B cell (primary cell): ENCODE results near the gene GNAL. TPM values are rescaled to one million over a fixed set of nuclear protein-coding genes. Genes with fewer than 3 reads are reported as not detected.

Experiments used
- ATAC-seq: fragments of 200-7000 bp; cut with Tn5 transposase; one replicate; pipeline ENCODE4 v1.10.0; 2021; ENCODE audit warnings: low read depth, mild to moderate bottlenecking, moderate number of reproducible peaks, moderate library complexity
- CTCF ChIA-PET: fragments of 350-600 bp; sonication (Branson Sonifier 250); formaldehyde crosslinking; loops from one replicate; lab custom pipeline; 2021; ENCODE audit warnings: antibody characterized with exemption, inconsistent platforms; lab: Charles Lee
- POLR2A ChIA-PET: fragments of 350-600 bp; sonication (Branson Sonifier 250); formaldehyde crosslinking; loops from one replicate; lab custom pipeline; 2021; ENCODE audit warnings: antibody characterized with exemption; lab: Charles Lee
- DNase-seq: peaks from one replicate; pipeline ENCODE4 v3.0.0; 2013
- H2AFZ ChIP-seq: 2 replicates; pipeline ENCODE4 v1.6.1; 2012; ENCODE audit warnings: mild to moderate bottlenecking, low read depth, low read length; ENCODE audit not compliant: insufficient read depth, poor library complexity, severe bottlenecking
- H3K27ac ChIP-seq, 2 donors: 1 replicate in 1 of 2; 2 replicates in 1 of 2; pipeline ENCODE4 v1.5.1; 2012 to 2013; ENCODE audit warnings: low read length in 2 of 2, mild to moderate bottlenecking in 2 of 2, moderate library complexity in 1 of 2
- H3K27me3 ChIP-seq, 4 experiments: fragments of 200-600 bp in 1 of 4; sonication (generic) in 1 of 4; replicated peaks in 1 of 4; 1 replicate in 2 of 4; 2 replicates in 2 of 4; pipeline versions ENCODE4 v1.6.1 to v1.7.0; 2013 to 2016; ENCODE audit warnings: low read length in 3 of 4, mild to moderate bottlenecking in 2 of 4, mixed read lengths in 1 of 4, moderate library complexity in 1 of 4; ENCODE audit not compliant: insufficient read depth in 4 of 4, control insufficient read depth in 3 of 4; ENCODE audit errors: control extremely low read depth in 1 of 4
- H3K36me3 ChIP-seq, 2 experiments: replicated peaks in 1 of 2; 1 replicate in 1 of 2; 2 replicates in 1 of 2; pipeline versions ENCODE4 v1.6.1 to v1.7.1; 2013; ENCODE audit warnings: low read length in 1 of 2; ENCODE audit not compliant: insufficient read depth in 2 of 2, control insufficient read depth in 1 of 2; ENCODE audit errors: control extremely low read depth in 1 of 2, extremely low read depth in 1 of 2
- H3K4me1 ChIP-seq, 2 donors: fragments of 200-600 bp in 1 of 2; sonication (generic) in 1 of 2; 1 replicate in 1 of 2; 2 replicates in 1 of 2; pipeline versions ENCODE4 v1.5.1 to v1.6.1; 2013 to 2017; ENCODE audit warnings: low read length in 2 of 2; ENCODE audit not compliant: control insufficient read depth in 2 of 2, insufficient read depth in 2 of 2
- H3K4me2 ChIP-seq: replicated peaks from 2 replicates; pipeline ENCODE3; 2012; ENCODE audit warnings: mild to moderate bottlenecking, low read depth, low read length; ENCODE audit not compliant: poor library complexity, severe bottlenecking
- H3K4me3 ChIP-seq, 5 experiments: fragments of 200-600 bp in 1 of 5; sonication (generic) in 1 of 5; 1 replicate in 3 of 5; 2 replicates in 2 of 5; pipeline versions ENCODE4 v1.5.1 to v1.7.0; 2011 to 2016; ENCODE audit warnings: low read length in 4 of 5, mild to moderate bottlenecking in 4 of 5, low read depth in 2 of 5, control low read depth in 1 of 5, moderate library complexity in 1 of 5; ENCODE audit not compliant: insufficient read depth in 1 of 5; ENCODE audit errors: control extremely low read depth in 1 of 5, extremely low read depth in 1 of 5
- H3K79me2 ChIP-seq: fragments of 200-600 bp; sonication (generic); one replicate; pipeline ENCODE4 v1.6.0; 2016; ENCODE audit warnings: low read length; ENCODE audit not compliant: control insufficient read depth, insufficient read depth
- H3K9ac ChIP-seq: fragments of 200-600 bp; sonication (generic); 2 replicates; pipeline ENCODE4 v1.6.1; 2017; ENCODE audit warnings: mild to moderate bottlenecking, low read length, moderate library complexity
- H3K9me3 ChIP-seq, 3 donors: one replicate each; pipeline versions ENCODE4 v1.6.1 to v1.7.1; 2013; ENCODE audit warnings: low read length in 2 of 3; ENCODE audit not compliant: control insufficient read depth in 2 of 3, insufficient read depth in 1 of 3; ENCODE audit errors: control extremely low read depth in 1 of 3
- H4K20me1 ChIP-seq: 2 replicates; pipeline ENCODE4 v1.6.0; 2012; ENCODE audit warnings: mild to moderate bottlenecking, low read length; ENCODE audit not compliant: insufficient read depth, control insufficient read depth, poor library complexity, severe bottlenecking
- H3K27ac Mint-ChIP-seq: one replicate; pipeline ENCODE4 v1.8.0; 2021; ENCODE audit warnings: mixed read lengths
- H3K27me3 Mint-ChIP-seq: one replicate; pipeline ENCODE4 v1.8.0; 2021; ENCODE audit warnings: mixed read lengths
- H3K4me1 Mint-ChIP-seq: one replicate; pipeline ENCODE4 v1.8.0; 2021; ENCODE audit warnings: mixed read lengths
- H3K4me3 Mint-ChIP-seq: one replicate; pipeline ENCODE4 v1.8.0; 2021; ENCODE audit warnings: mixed read lengths
- H3K9me3 Mint-ChIP-seq: one replicate; pipeline ENCODE4 v1.8.0; 2022; ENCODE audit warnings: mixed read lengths; ENCODE audit not compliant: insufficient read depth
- EZH2 ChIP-seq: IDR thresholded peaks from 2 replicates; pipeline ENCODE4 v1.6.1; 2012; ENCODE audit warnings: borderline replicate concordance, low read depth, mild to moderate bottlenecking, moderate library complexity, low read length; ENCODE audit not compliant: insufficient read depth, poor library complexity, severe bottlenecking
- WGBS: methylation state at CpG from one replicate; pipeline ENCODE4 v1.1.5; 2013; ENCODE audit warnings: missing lambda C conversion rate; ENCODE audit not compliant: insufficient coverage; 5-methylcytosine and 5-hydroxymethylcytosine counted together
- intact Hi-C: fragments of 100-400 bp; cut with micrococcal nuclease; formaldehyde crosslinking; loops from one replicate; pipeline ENCODE4 v1.10.0; 2022
- polyA plus RNA-seq: library from polyadenylated mRNA; depleted of rRNA; stranded (reverse); fragments of >200 nt; gene quantifications from 2 replicates; pipeline ENCODE4 v1.2.3, GENCODE V29; 2012
- total RNA-seq, 2 donors: library from RNA; stranded (reverse); fragments of 120-200 nt in 1 of 2; gene quantifications; 1 replicate in 1 of 2; 2 replicates in 1 of 2; pipeline versions ENCODE4 v1.2.3 to v1.2.4, GENCODE V29; 2013 to 2022
- TF ChIP-seq, protein P1 (sequence below): fragments of 200-600 bp; IDR thresholded peaks from one replicate; pipeline ENCODE4 v1.8.0; 2022; ENCODE audit warnings: antibody characterized with exemption, mild to moderate bottlenecking

GNAL gene
- total and polyA plus RNA-seq, 2 donors (not counting 1 experiment from before 2014, with no cell fraction given) = 0.01 to 0.12 TPM

GRCh38 chr18:11658989-11659388 lies 30.1 kb upstream of the GNAL start:
- Histone ChIP-seq H2AFZ (no peak overlapping the region), H3K9me3 (no peaks in the 10 kb centered on the region), H3K4me1 (peaks cover 0 to 3% of the 10 kb centered on the region in 2 donors), H3K9ac (no peak overlapping the region), H3K27ac (no peak overlapping the region), H3K4me2 (no peak overlapping the region), H3K27me3 (peaks cover 0 to 11% (median 4%) of the 10 kb centered on the region in 4 experiments), H3K4me3 (no peak overlapping the region), H3K36me3 (no peaks in the 10 kb centered on the region), H3K79me2 (no peaks in the 10 kb centered on the region), H4K20me1 (no peaks in the 10 kb centered on the region)
- TF ChIP-seq, protein P1, sequence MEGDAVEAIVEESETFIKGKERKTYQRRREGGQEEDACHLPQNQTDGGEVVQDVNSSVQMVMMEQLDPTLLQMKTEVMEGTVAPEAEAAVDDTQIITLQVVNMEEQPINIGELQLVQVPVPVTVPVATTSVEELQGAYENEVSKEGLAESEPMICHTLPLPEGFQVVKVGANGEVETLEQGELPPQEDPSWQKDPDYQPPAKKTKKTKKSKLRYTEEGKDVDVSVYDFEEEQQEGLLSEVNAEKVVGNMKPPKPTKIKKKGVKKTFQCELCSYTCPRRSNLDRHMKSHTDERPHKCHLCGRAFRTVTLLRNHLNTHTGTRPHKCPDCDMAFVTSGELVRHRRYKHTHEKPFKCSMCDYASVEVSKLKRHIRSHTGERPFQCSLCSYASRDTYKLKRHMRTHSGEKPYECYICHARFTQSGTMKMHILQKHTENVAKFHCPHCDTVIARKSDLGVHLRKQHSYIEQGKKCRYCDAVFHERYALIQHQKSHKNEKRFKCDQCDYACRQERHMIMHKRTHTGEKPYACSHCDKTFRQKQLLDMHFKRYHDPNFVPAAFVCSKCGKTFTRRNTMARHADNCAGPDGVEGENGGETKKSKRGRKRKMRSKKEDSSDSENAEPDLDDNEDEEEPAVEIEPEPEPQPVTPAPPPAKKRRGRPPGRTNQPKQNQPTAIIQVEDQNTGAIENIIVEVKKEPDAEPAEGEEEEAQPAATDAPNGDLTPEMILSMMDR = no peak
- TF ChIP-seq EZH2 = no peak
- intact Hi-C loops = no loop called here
- ATAC-seq (no peak), DNase-seq (no peak)
- H3K4me3 Mint-ChIP-seq = no peak overlapping the region
- POLR2A ChIA-PET = no interaction called here
- H3K27ac Mint-ChIP-seq = no peak overlapping the region
- H3K9me3 Mint-ChIP-seq = no peaks in the 10 kb centered on the region
- peaks cover 4% of the 10 kb centered on the region for H3K4me1 Mint-ChIP-seq
- WGBS = 96% methylated on average over 6 of the region's 6 CpGs
- H3K27me3 Mint-ChIP-seq = peaks cover 39% of the 10 kb centered on the region
- CTCF ChIA-PET = no interaction called here

GRCh38 chr18:11660691-11661090 lies 28.4 kb upstream of the GNAL start:
- H3K4me2 ChIP-seq = no peak overlapping the region
- Mint-ChIP-seq H3K9me3 (no peaks in the 10 kb centered on the region), H3K4me1 (peaks cover under 1% of the 10 kb centered on the region), H3K4me3 (no peak overlapping the region), H3K27me3 (peaks cover 24% of the 10 kb centered on the region), H3K27ac (no peak overlapping the region)
- no peaks in the 10 kb centered on the region for H4K20me1 ChIP-seq
- no peak overlapping the region for H3K4me3 ChIP-seq
- ChIA-PET CTCF (no interaction called here), POLR2A (no interaction called here)
- no peaks in the 10 kb centered on the region for H3K36me3 ChIP-seq
- TF ChIP-seq, protein P1 = no peak
- no peak for TF ChIP-seq EZH2
- no peak for DNase-seq
- H3K27ac ChIP-seq = no peak overlapping the region
- WGBS = 98% methylated on average over 7 of the region's 7 CpGs
- no peaks in the 10 kb centered on the region for H3K79me2 ChIP-seq
- no peak overlapping the region for H3K9ac ChIP-seq
- H3K4me1 ChIP-seq = no peaks in the 10 kb centered on the region
- no peaks in the 10 kb centered on the region for H3K9me3 ChIP-seq
- ATAC-seq = no peak
- intact Hi-C loops = no loop called here
- peaks cover 0 to 3% (median 1%) of the 10 kb centered on the region in 4 experiments for H3K27me3 ChIP-seq
- H2AFZ ChIP-seq = no peak overlapping the region
